Retinal pigment epithelial cell (primary cell): Measurements from ENCODE around the gene SORCS2.

ENCODE experiments used
- DNase-seq: peaks from one replicate; pipeline ENCODE4 v3.0.0-alpha.2; 2010; ENCODE audit warnings: low read depth
- H3K4me3 ChIP-seq: 2 replicates; pipeline ENCODE4 v1.5.1; 2011; ENCODE audit warnings: mild to moderate bottlenecking, low read length, control low read depth, moderate library complexity
- CTCF ChIP-seq: conservative IDR thresholded peaks from 2 replicates; pipeline ENCODE4 v1.5.1; 2011; ENCODE audit warnings: low read depth, low read length, control low read depth, inconsistent platforms

Gene SORCS2

GRCh38 chr4:7741946-7742806 is 549.8 kb downstream of the SORCS2 start:
- TF ChIP-seq CTCF, result no peak
- DNase-seq, result no peak
- no peak overlapping the region for H3K4me3 ChIP-seq

GRCh38 chr4:7742807-7743280 is 550.5 kb downstream of the SORCS2 start:
- TF ChIP-seq CTCF, result no peak
- no peak for DNase-seq
- H3K4me3 ChIP-seq, result no peak overlapping the region

- no peak for TF ChIP-seq CTCF
- DNase-seq, result no peak
- H3K4me3 ChIP-seq, result no peak overlapping the region
These were observed 551.9 kb downstream of the SORCS2 start for GRCh38 chr4:7744142-7744804.

- DNase-seq, result no peak
- TF ChIP-seq CTCF, result no peak
- no peak overlapping the region for H3K4me3 ChIP-seq
These were observed 553.1 kb downstream of the SORCS2 start for GRCh38 chr4:7745301-7745885.

- TF ChIP-seq CTCF, result no peak
- no peak overlapping the region for H3K4me3 ChIP-seq
- no peak for DNase-seq
These were observed 554.2 kb downstream of the SORCS2 start for GRCh38 chr4:7746351-7747061.

GRCh38 chr4:7747062-7747385 is 554.7 kb downstream of the SORCS2 start:
- no peak overlapping the region for H3K4me3 ChIP-seq
- no peak for TF ChIP-seq CTCF
- DNase-seq, result no peak
